Activated naive CD8-positive, alpha-beta T cell treated with anti-CD3 and anti-CD28 coated beads, Interleukin-2, amount 10 ng/mL, durations not matched to agents 7 days and 5 days (primary cell): Measurements from ENCODE around the gene CEP126. TPM values are rescaled to one million over a fixed set of nuclear protein-coding genes. Genes with fewer than 3 reads are reported as not detected.

ENCODE experiments used
- ATAC-seq: fragments of 150-1000 bp; cut with Tn5 transposase; one replicate; pipeline ENCODE4 v1.10.0; 2021; ENCODE audit warnings: low read depth, moderate library complexity
- POLR2A ChIA-PET: fragments of 350-600 bp; sonication (Branson Sonifier 250); formaldehyde crosslinking; loops from one replicate; lab custom pipeline; 2021; ENCODE audit warnings: antibody characterized with exemption; lab: Charles Lee
- DNase-seq: peaks from one replicate; pipeline ENCODE4 v3.0.0; 2021
- H3K27ac Mint-ChIP-seq: one replicate; pipeline ENCODE4 v1.8.0; 2022; ENCODE audit warnings: mild to moderate bottlenecking, mixed read lengths
- H3K27me3 Mint-ChIP-seq: one replicate; pipeline ENCODE4 v1.8.0; 2022; ENCODE audit warnings: mild to moderate bottlenecking, moderate library complexity, mixed read lengths
- H3K36me3 Mint-ChIP-seq: one replicate; pipeline ENCODE4 v1.8.0; 2021; ENCODE audit warnings: mild to moderate bottlenecking, mixed read lengths
- H3K4me1 Mint-ChIP-seq: one replicate; pipeline ENCODE4 v1.8.0; 2021; ENCODE audit warnings: mixed read lengths
- H3K4me3 Mint-ChIP-seq: one replicate; pipeline ENCODE4 v1.8.0; 2022; ENCODE audit warnings: mild to moderate bottlenecking, moderate library complexity, mixed read lengths
- H3K9me3 Mint-ChIP-seq: one replicate; pipeline ENCODE4 v1.8.0; 2021; ENCODE audit warnings: mixed read lengths
- total RNA-seq, 2 experiments: library from RNA; stranded (reverse); gene quantifications; one replicate each; pipeline ENCODE4 v1.2.3, GENCODE V29; 2021

CEP126 gene
- total RNA-seq, 2 experiments from 2014 or later, result 1.5 to 2.1 TPM

DNA sequence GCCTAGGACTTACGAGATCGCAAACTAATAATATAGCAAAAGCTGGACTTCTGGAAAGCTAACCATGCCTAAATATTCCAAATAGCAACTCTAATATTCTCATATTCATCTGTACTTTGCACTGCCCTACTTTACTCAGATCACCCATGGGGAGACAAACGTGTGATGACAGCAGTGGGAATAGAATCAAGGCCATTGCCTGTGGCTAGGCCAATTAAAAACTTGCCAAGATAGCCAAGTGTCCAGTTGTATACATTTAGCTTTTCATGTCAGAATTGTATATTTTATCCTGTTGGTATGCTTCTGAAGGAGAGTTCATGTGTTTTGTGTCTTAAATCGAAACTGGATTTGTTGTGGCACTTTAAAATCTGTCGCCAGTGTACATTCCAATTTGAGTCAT, 1.2 kb upstream of the CEP126 start:
- H3K4me3 Mint-ChIP-seq, result no peak overlapping the region
- no peaks in the 10 kb centered on the region for H3K36me3 Mint-ChIP-seq
- H3K27me3 Mint-ChIP-seq, result peaks cover 3% of the 10 kb centered on the region
- H3K27ac Mint-ChIP-seq, result no peak overlapping the region
- no peak for ATAC-seq
- no peaks in the 10 kb centered on the region for H3K9me3 Mint-ChIP-seq
- POLR2A ChIA-PET, result no interaction called here
- peaks cover 11% of the 10 kb centered on the region for H3K4me1 Mint-ChIP-seq
- DNase-seq, result no peak

DNA sequence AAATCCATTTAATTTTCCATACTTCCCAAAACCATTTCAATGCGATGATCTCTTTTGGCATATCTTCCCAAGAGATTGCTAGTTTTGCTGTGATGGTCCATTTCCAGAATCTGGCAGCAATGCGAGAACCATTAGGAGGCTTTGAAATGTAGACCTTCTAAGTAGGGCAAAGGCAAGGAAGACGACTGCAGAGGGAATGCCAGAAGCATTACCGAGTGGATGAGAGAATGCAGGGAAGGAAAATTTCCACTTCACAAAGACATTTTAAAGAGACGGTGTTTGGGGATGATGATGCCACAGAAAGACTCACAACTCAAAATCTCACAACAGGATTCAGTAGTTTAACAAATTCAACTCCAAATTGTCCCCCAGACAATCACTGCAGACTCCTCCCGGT, 471 bp upstream of the CEP126 start:
- DNase-seq, result no peak
- no peak for ATAC-seq
- Mint-ChIP-seq H3K36me3 (no peaks in the 10 kb centered on the region), H3K27ac (no peak overlapping the region), H3K4me1 (peaks cover 11% of the 10 kb centered on the region), H3K4me3 (peak overlapping the region; percentile 91), H3K27me3 (peaks cover 3% of the 10 kb centered on the region), H3K9me3 (no peaks in the 10 kb centered on the region)
- POLR2A ChIA-PET, result no interaction called here

GRCh38 chr11:101915791-101916291, 1.0 kb downstream of the CEP126 start:
- peaks cover 11% of the 10 kb centered on the region for H3K4me1 Mint-ChIP-seq
- peak overlapping the region; percentile 91 for H3K4me3 Mint-ChIP-seq
- H3K27me3 Mint-ChIP-seq, result peaks cover 3% of the 10 kb centered on the region
- no peaks in the 10 kb centered on the region for H3K9me3 Mint-ChIP-seq
- DNase-seq (no peak), ATAC-seq (no peak)
- no peaks in the 10 kb centered on the region for H3K36me3 Mint-ChIP-seq
- POLR2A ChIA-PET, result no interaction called here
- no peak overlapping the region for H3K27ac Mint-ChIP-seq

- POLR2A ChIA-PET, result no interaction called here
- H3K9me3 Mint-ChIP-seq, result no peaks in the 10 kb centered on the region
- H3K36me3 Mint-ChIP-seq, result no peaks in the 10 kb centered on the region
- peaks cover 3% of the 10 kb centered on the region for H3K27me3 Mint-ChIP-seq
- H3K27ac Mint-ChIP-seq, result peak within 1 kb of the TSS; percentile 83
- peaks cover 11% of the 10 kb centered on the region for H3K4me1 Mint-ChIP-seq
- DNase-seq, result no peak
- H3K4me3 Mint-ChIP-seq, result peak within 1 kb of the TSS; percentile 91
- no peak for ATAC-seq
These were observed 1.6 kb downstream of the CEP126 start, which contains the start of gene ANGPTL5 for GRCh38 chr11:101916422-101916821. Gene ANGPTL5 (minus strand): TSS chr11:101916522. CDS start chr11:101907909, 8,613 bp downstream.

DNA sequence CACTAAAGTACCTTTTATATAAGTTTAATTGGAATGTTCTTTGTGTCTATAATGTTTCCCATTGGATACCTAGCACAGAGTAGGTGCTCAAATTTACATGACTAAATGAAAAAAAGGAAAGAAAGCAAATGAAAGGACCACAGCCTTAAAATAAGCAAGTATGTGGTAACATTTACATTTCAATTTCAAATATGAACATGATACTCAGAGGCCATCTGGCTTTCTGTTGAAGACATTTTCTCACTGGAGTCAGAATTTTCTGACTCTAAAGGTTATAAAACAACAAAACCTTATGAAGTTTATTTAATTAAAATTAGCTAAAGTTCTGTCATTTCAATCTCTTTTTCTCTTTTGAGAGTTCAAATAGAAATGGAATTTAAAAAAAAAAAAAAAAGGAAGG, 2.4 kb downstream of the CEP126 start:
- peaks cover 11% of the 10 kb centered on the region for H3K4me1 Mint-ChIP-seq
- H3K36me3 Mint-ChIP-seq, result no peaks in the 10 kb centered on the region
- no peak overlapping the region for H3K27ac Mint-ChIP-seq
- DNase-seq, result no peak
- POLR2A ChIA-PET, result no interaction called here
- no peak overlapping the region for H3K4me3 Mint-ChIP-seq
- no peaks in the 10 kb centered on the region for H3K9me3 Mint-ChIP-seq
- ATAC-seq, result no peak
- peaks cover 3% of the 10 kb centered on the region for H3K27me3 Mint-ChIP-seq

DNA sequence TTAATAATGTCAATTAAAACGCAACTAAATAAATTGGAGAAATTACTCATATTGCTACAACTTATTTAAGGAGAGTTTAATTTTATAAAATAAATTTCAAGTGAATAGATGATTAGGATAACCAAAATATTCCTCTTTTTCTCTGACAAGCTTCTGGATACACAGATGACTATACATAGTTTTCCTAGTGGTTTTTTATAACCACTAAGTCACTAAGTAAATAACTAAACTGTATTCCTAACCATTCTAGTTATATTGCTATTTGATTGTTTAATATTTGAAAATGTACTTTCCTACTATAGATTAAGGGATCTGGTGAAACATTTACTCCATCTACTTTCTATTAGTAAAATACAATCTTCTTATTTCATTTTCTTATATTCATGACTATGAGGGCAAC, 6.2 kb downstream of the CEP126 start:
- DNase-seq, result no peak
- Mint-ChIP-seq H3K27me3 (no peaks in the 10 kb centered on the region), H3K27ac (no peak overlapping the region), H3K36me3 (no peaks in the 10 kb centered on the region), H3K4me3 (no peak overlapping the region), H3K9me3 (no peaks in the 10 kb centered on the region), H3K4me1 (no peaks in the 10 kb centered on the region)
- ATAC-seq, result no peak
- POLR2A ChIA-PET, result no interaction called here

- POLR2A ChIA-PET, result no interaction called here
- no peaks in the 10 kb centered on the region for H3K36me3 Mint-ChIP-seq
- no peak overlapping the region for H3K4me3 Mint-ChIP-seq
- ATAC-seq, result no peak
- peaks cover 2% of the 10 kb centered on the region for H3K9me3 Mint-ChIP-seq
- no peak overlapping the region for H3K27ac Mint-ChIP-seq
- no peak for DNase-seq
- H3K27me3 Mint-ChIP-seq, result no peaks in the 10 kb centered on the region
- H3K4me1 Mint-ChIP-seq, result no peaks in the 10 kb centered on the region
These were observed 8.7 kb downstream of the CEP126 start for GRCh38 chr11:101923554-101923953.

- Mint-ChIP-seq H3K4me1 (no peaks in the 10 kb centered on the region), H3K27me3 (no peaks in the 10 kb centered on the region), H3K9me3 (peaks cover 2% of the 10 kb centered on the region), H3K4me3 (no peak overlapping the region), H3K36me3 (no peaks in the 10 kb centered on the region), H3K27ac (no peak overlapping the region)
- ATAC-seq (no peak), DNase-seq (no peak)
- POLR2A ChIA-PET, result no interaction called here
These were observed 14.6 kb downstream of the CEP126 start for GRCh38 chr11:101929294-101929915.

DNA sequence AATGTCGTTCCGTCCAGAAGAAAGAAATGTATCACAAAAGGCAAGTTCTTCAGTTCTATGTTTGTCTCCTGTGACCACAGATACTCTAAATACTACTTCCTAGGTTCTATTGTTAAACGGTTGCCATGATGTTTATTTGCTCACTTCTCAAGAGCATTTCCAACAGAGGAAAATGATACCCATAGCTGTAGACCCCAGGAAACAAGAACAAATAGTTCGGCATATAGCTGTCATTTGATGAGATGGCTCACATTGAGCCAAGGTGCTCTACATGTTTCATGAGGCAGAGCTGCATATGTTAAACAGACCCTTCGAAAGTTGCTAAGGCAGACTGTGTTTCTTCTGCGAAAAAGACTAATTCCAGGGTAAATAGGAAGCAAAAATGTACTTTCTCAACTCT, 16.9 kb downstream of the CEP126 start:
- POLR2A ChIA-PET, result no interaction called here
- Mint-ChIP-seq H3K36me3 (no peaks in the 10 kb centered on the region), H3K27me3 (no peaks in the 10 kb centered on the region), H3K9me3 (peaks cover 2% of the 10 kb centered on the region), H3K4me1 (no peaks in the 10 kb centered on the region), H3K4me3 (no peak overlapping the region), H3K27ac (no peak overlapping the region)
- DNase-seq (no peak), ATAC-seq (no peak)

GRCh38 chr11:101940901-101941520, 26.2 kb downstream of the CEP126 start:
- Mint-ChIP-seq H3K4me1 (no peaks in the 10 kb centered on the region), H3K36me3 (no peaks in the 10 kb centered on the region), H3K4me3 (no peak overlapping the region), H3K27ac (no peak overlapping the region), H3K27me3 (peaks cover 2% of the 10 kb centered on the region), H3K9me3 (no peaks in the 10 kb centered on the region)
- ATAC-seq (no peak), DNase-seq (no peak)
- POLR2A ChIA-PET, result no interaction called here

DNA sequence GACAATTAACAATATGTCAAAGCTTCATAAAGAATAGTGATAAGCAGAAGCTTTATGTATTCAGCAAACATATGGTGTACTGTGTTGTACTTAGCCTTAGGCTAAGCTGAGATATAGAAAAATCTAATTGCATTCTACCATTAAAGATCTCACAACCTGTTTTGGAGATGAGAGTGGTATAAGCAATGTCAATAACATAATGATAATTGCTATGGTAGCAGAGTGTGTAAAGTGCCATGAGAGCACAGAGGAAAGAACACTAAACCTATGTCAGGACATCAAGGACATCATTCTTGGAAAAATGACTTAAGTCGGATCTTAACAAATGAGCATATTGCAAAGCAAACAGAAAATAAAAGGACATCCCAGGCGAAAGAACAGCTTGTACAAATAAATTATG, 30.1 kb downstream of the CEP126 start:
- POLR2A ChIA-PET, result no interaction called here
- Mint-ChIP-seq H3K27ac (no peak overlapping the region), H3K4me3 (no peak overlapping the region), H3K36me3 (no peaks in the 10 kb centered on the region), H3K9me3 (no peaks in the 10 kb centered on the region), H3K4me1 (no peaks in the 10 kb centered on the region), H3K27me3 (peaks cover 2% of the 10 kb centered on the region)
- DNase-seq (no peak), ATAC-seq (no peak)

DNA sequence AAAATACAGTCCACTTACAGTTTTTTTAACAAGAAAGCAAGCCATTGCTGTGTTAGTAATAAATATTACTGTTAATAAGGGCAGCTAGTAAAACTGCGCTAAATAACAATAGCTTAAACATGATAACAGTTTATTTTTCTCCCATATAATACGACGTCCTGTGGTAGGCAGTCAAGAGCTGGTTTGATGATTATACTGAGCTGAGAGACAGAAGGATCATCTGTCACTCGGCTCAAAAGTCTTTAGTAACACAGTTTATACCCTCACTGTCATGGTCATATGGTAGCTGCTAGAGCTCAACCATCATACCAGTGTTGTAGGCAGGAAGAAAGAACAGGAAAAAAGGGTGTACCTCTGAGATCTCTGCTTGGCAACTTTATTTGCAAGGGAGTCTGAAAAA, 30.6 kb downstream of the CEP126 start:
- Mint-ChIP-seq H3K36me3 (no peaks in the 10 kb centered on the region), H3K27ac (no peak overlapping the region), H3K4me3 (no peak overlapping the region), H3K4me1 (no peaks in the 10 kb centered on the region), H3K27me3 (peaks cover 2% of the 10 kb centered on the region), H3K9me3 (no peaks in the 10 kb centered on the region)
- POLR2A ChIA-PET, result no interaction called here
- DNase-seq, result no peak
- ATAC-seq, result no peak

GRCh38 chr11:101949680-101950220, 34.9 kb downstream of the CEP126 start:
- Mint-ChIP-seq H3K27ac (no peak overlapping the region), H3K36me3 (no peaks in the 10 kb centered on the region), H3K9me3 (no peaks in the 10 kb centered on the region), H3K4me1 (no peaks in the 10 kb centered on the region), H3K27me3 (no peaks in the 10 kb centered on the region), H3K4me3 (no peak overlapping the region)
- POLR2A ChIA-PET, result no interaction called here
- ATAC-seq, result no peak
- no peak for DNase-seq

DNA sequence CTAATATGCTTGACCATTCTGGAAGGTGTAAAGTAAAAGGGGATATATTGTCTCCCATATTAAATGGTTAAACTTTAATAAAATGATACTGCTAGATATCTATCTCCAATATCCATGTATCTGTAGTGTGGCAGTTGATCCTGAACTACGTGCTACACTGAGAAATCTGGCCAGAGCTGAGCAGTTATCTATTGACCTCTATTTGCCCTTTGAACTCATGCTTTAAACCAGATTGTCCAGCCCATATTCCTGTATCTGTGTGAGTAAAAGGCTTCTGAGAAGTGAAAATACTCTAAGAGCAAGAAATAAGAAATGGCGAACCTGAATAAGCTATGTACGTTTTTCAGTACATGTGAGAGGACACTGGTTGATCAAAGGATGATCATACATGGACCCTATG, 40.5 kb downstream of the CEP126 start:
- POLR2A ChIA-PET, result no interaction called here
- Mint-ChIP-seq H3K9me3 (no peaks in the 10 kb centered on the region), H3K4me1 (no peaks in the 10 kb centered on the region), H3K27me3 (no peaks in the 10 kb centered on the region), H3K36me3 (no peaks in the 10 kb centered on the region), H3K27ac (no peak overlapping the region), H3K4me3 (no peak overlapping the region)
- DNase-seq, result no peak
- ATAC-seq, result no peak
